Effector CD8-positive, alpha-beta T cell (primary cell): ENCODE measurements around the gene SLX9.

Experiments used
- DNase-seq: peaks from one replicate; lab custom pipeline; 2025; lab: John Stamatoyannopoulos, UW

SLX9 gene

DNA sequence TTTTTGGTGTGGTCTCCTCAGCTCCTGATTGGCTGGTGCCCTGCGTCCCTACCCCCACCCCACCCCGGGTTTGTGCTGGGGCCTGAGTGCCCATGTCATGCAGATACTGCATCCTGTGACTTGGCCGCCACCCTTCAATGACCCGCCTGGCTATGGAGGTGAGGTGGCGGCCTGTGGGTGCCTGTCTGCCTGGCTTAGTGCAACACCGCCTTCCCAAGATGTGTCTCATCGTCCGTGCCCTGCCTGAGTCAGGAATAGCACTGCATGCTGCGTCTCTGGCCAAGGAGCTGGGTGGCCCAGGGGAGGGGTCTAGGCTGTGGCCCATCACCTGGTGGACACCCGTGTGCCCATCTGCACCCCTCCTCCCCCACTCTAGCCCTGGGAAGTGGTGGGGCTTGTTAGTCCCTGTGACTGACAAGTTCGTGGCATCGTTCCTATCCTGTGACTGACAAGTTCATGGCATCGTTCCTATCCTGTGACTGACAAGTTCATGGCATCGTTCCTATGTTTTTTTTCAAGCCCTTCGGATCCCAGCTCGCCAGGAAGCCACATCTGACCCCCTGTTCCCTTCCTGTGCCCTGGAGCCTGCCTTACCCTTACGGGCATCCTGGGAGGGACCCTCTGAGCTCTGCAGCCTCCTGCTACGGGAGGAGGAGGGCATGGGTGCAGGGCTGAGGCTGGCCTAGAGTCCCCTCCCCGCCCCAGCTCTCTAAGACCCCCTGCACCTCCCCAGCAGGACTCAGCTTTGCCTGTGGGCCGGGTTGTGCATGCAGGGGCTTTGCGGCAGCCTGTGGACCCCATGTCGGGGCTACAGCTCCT lies 7.5 kb downstream of the SLX9 start:
- DNase-seq = no peak

DNA sequence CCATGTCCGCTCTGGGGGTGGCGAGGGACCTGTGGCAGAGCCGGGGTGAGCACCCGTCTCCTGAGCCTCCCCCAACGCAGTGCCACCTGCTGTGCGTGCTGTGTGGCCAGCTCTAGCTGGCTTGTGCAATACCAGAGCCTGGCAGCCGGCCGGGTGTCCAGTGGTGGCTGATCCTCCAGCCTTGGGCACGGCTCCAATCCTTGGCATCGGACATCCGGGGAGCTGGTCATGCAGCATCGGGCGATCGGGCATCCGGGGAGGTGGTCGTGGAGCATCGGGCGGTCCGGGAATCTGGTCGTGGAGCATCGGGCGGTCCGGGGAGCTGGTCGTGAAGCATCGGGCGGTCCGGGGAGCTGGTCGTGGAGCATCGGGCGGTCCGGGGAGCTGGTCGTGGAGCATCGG lies 8.1 kb downstream of the SLX9 start:
- DNase-seq = no peak

DNA sequence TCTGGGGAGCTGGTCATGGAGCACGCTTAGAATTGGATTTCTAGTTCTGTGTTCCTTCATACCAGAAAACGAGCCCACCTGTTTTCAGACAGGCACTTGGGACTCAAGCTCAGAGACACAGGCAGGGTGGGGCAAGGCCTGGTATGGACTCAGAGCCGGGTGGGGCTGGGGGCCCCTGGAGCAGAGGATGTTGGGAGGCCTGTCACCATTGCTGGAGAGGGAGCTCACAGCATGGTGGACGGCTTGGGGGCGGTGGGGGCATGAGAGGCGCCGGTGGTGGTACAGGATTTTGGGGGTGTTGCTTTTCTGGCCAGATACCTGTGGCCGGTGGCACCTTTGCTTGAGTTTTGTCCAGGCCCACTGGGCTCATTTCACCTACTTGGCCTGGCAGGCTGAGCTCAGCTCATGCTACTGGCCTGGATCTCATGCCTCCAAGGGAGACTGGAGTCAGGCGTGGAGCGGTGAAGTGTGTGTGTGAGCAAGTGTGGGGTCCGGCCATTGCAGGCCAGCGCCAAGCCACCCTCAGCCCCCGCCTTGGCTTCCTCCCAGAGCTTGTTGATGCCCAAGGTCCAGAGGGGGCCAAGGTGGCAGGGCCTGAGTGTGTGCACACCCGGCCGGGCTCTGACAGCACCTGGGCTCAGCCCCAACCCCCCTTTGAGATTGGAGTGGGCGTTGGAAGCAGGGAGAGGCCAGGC lies 8.7 kb downstream of the SLX9 start:
- no peak for DNase-seq

DNA sequence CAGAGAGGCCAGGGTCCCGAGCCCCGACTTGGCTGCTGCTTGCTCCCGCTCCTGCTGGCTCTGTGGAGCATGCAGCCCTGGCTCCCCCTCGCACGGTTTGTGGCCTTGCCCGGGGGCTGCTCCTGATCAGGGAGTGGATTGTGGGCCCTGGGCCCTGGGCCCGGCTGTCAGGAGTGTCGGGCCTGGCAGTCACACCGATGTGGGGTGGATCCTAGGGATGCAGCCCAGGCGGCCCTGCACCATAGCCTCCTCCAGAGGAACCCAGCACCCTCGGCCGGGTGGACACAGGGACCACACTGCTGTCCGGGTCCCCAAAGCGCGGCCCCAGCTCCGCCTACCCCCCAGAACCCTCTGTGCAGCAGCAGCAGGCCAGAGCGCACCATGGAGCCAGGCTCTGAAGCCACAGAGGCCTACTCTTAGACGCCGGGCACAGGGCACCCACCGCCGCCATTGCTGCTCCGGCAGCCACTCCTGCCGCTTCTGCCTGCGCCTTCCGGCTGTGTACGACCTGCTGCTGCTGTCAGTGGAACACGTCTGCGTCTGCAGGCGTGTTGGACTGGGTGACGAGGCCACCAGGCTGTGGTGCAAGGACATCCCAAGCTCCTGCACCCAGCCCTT lies 9.4 kb downstream of the SLX9 start:
- DNase-seq = no peak

DNA sequence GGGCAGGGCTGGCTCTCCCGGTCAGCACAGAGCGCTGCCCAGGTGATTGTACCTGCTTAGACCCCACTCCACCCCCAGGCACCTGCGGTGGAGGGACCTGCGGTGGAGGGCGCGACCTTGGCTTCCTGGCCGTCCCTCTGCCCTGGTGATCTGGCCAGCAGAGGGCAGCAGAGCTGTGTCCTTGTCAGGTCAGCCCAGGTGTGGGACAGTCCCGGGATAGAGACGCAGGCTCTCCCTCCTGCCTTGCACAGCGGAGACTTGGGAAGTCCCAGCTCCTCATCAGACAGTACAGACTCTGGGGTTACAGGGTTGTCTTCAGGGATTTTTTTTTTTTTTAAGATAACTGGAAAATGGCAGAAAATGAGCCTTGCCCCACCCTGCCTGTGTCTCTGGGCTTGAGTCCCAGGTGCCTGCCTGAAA lies 10.0 kb downstream of the SLX9 start:
- DNase-seq = peak; percentile 76

DNA sequence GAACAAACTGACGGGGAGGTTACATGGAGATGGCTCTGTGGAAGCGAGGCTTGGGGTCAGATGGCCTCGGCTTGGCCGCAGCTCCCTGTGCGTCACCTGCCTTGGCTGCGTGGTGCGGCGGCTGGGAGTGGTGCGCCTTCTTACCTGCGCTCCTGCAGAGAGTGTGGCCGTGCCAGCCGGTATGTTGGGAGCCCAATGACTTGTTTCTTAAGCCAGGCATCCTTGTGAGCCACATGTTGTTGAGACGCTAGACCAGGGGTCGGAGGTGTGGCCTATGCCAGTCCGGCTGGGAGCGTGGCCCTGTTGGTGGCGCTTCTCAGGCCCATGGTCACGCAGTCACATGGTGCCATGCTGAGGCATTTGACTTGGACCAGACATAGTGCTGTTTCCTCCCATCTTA lies 10.5 kb downstream of the SLX9 start:
- DNase-seq = no peak

DNA sequence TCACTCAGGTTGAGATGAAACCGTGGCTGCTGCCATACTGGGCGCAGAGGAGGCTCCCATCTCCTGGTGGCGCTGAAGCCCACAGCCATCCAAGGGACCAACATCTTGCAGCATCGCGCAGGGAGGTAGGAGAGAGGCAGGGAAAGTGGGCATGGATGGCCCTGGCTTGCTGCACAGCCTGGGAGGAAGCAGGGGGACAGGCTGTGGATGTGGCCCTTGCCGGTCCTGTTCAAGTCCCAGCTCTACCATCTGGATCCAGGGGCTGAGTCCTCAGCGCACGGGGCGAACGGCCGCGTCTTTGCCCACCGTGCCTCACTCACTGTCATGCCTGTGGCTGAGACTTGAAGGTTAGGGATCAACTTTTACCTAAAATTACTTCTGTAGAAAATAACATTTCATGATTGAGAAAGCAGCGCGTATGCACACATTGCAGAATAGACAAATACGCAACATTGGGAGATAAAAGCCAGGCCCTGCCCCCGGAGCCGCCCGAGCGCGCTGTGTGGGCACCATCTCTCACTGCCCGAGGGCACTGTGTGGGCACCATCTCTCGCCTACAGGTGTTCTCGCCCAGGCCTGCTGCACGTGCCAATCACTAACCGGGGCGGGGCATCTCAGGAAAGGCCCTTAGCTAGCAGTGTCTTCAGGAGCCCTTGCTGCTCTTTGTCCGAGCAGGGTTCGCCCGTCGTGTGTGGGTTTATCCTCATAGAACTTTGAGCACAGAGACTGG lies 11.5 kb downstream of the SLX9 start:
- DNase-seq = no peak

DNA sequence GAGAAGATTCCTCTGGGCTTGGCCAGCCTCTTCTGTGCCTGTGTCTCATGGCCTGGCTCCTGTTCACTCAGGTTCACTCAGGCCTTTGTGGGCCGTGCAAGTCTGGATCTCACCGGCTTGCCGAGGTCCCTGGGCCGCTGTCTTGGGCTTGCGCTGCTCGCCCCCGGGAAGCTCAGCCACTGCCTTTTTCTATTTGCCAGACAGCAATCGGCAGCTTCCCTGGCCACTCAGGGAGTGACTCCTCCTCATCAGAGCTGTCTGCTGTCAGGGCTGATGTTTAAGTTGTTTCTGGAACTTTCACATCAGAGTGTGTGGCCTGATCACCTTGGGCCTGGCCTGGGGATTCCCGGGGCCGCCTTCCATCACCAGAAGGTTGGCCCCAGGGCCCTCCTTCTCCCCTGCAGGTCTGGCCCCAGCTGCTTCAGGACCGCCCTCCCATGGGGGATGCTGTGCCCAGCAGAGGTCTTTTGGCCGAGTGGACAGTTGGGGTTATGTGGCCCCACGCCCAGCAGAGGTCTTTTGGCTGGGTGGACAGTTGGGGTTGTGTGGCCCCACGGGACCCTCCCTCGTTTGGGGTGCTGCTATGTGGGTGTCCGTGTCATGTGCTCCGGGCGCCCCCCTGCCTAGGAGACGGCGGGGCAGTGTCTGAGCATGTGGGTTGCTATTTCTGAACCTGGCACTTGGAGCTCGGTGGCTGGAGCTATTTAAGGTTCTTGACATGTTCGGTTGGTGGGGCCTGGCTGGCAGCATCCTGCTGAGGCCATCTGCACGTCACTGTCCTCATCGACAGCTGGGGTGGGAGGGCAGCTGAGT lies 12.5 kb downstream of the SLX9 start:
- no peak for DNase-seq

DNA sequence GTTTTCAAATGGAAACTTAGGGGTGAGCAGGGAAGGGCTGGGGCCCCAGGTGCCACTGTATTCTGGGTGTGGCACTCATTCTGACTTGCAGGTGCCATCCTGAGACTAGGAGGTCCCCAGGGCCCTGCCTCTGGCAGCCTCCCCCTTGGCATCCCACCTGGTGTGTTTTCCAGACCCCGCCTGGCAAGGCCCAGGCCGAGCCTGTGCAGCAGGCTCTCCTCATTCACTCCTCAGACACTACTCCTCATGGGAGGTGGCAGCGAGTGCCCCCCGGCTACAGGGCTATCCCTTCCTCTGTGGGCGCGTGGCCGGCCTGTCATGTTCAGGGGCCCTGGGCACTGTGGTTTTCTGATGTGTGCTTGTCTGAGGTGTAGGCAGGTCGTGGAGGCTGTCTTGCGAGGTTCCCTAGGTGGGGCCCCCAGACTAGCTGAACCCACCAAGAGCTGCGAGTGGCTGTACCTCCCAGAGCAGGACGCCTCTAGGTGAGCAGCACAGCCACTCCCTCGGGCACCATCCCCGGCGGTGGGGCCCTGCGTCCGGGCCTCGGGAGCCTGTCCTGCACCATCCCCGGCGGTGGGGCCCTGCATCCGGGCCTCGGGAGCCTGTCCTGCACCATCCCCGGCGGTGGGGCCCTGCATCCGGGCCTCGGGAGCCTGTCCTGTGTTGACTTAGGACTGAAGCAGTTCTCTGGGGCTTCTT lies 13.2 kb downstream of the SLX9 start:
- no peak for DNase-seq

DNA sequence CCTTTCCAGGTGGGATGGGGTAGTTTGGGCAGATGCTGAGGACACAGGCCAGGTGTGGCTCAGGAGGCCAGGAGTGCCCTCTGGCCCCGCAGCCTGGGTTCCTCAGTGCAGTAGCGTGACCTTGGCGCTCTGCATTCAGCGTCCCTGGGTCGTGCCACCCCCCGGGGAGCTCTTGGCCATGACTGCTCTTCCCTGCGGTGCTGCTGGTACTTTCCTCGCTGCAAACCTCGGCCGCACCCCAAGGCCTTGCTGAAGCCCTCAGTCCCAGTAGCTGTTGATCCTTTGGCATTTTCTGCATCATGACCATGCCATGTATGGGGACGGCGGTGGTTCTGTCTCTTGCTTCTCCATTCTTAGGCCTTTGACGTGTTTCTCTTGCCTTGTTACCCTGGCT lies 13.8 kb downstream of the SLX9 start:
- no peak for DNase-seq

DNA sequence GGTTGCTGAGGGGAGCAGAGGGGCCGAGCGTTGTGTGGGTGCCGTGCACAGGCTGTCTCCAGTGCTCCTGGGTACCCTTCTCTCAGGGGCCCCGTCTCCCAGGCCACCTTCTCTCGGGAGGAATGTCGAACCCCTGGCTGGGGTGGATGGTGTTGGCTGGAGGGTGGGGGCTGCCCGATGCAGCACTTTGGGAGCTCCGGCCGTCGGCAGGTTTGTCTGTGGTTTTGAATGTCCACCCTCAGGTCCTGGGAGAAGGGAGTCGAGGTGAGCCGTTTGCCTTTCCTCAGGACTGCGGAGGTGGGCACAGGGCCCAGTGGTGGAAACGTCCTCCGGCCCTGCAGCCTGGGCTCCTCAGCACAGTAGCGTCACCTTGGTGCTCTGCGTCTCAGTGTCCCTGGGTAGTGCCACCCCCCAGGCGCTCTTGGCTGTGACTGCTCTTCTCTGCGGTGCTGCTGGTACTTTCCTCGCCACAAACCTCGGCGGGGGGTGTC lies 14.5 kb downstream of the SLX9 start:
- DNase-seq = no peak

DNA sequence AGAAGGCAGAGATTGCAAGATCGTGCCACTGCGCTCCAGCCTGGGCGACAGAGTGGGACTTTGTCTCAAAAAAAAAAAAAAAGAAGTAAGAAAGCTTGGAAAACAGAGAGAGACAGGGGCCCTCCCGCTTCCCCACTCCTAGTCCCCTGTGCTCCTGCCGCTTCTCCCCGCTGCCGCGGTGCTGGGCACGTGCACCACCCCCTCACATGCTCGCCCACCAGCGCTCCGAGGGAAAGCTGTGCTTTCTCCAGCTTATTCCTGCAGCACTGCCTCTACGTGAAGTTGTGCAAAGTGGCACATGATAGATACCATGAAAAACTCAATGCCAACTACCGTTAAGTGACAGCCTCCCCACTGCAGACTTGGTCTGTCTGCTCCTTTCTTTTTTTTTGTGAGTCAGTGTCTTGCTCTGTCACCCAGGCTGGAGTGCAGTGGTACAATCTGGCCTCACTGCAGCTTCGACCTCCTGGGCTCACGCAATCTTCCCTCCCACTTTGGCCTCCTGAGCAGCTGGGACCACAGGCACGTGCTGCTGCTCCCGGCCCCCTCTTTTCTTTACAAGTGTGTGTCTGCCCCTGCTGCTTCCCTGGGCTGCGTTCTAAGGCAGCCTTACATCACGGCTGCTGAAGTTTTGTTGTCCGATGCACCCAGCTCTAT lies 15.4 kb downstream of the SLX9 start:
- DNase-seq = no peak

DNA sequence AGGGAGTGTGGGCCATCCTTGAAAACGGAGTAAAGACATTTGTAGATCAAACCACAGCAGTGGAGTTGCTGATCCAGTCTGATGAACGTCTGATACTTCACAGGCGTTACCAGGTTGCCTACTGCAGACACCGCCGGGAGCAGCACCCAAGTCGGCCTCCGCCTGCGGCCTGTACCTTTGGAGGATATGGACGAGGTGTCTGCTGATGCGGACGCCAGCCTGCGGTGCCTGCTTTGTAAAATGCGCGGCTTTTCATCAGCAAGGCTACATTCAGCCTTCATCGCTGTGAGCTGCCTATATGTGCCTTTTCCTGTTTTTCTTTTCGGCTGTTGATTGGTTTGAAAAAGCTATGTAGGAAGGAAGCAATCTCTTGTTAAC lies 16.0 kb downstream of the SLX9 start:
- no peak for DNase-seq

DNA sequence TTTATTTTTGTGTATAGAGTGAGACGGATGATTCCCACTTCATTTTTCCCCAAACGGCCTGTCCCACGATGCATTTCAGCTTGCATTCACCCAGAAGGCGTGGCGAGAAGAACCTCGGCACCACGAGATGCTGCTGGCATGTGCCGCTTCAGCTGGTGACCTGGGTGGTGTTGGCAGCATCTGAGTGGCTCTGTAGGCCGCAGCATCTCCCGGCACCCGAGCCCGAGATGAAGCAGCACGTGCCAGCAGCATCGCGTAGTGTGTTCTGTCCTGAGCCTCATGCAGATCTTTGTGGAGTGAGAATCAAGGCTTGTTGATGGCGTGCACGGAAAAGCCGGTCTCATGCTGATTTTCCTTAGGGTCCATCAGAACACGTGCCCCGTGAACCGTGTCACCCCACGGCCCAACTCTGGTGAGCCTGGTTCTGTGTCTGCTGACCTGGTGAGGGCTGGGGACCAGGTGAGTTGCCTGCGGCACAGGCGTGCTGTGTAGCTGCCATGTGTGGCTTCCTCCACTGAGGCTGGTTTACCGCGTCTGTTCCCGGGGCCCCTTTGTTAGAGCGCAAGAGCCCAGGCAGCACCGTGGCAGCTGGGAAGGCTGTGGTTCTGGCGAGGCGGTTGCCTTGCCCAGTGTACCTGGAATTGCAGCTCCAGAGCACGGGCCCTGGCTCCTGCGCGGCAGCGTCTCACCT lies 16.7 kb downstream of the SLX9 start:
- DNase-seq = no peak

DNA sequence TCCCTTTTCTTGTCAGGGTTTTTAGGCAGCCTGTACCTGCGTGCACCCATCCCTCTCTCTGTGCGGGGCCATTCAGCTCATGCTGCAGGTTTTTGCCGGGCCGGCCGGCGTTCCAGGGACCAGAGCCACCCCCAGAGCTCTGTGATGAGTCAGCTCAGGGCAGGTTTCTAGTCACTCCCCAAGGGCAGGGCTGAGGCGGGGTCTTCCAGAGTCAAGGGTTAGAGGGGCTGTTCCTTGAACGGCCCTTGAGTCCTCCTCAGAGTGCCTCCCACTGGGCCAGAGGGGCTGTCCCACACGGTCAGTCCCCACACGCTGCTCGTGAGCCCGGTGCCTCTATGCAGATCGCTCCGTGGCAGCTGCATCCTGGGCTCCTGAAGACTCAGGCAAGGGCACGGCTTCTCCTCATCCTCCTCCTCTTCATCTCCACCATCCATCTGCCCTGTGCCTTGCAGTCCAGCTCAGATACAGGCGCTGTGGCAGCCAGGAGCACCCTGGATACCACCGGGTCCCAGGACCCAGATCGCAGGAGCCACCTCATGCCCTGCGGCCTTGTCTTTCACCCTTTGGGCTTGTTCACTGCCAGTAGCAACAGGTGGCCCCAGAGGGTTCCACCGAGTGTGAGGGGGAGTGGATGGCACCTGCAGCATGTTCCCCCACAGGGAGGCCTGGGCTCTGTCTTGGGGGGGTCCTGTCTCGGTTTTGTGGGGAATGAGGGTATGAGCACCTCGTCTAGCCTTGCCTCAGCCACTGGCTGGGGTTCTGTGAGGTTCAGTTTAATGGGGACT lies 17.4 kb downstream of the SLX9 start:
- no peak for DNase-seq

DNA sequence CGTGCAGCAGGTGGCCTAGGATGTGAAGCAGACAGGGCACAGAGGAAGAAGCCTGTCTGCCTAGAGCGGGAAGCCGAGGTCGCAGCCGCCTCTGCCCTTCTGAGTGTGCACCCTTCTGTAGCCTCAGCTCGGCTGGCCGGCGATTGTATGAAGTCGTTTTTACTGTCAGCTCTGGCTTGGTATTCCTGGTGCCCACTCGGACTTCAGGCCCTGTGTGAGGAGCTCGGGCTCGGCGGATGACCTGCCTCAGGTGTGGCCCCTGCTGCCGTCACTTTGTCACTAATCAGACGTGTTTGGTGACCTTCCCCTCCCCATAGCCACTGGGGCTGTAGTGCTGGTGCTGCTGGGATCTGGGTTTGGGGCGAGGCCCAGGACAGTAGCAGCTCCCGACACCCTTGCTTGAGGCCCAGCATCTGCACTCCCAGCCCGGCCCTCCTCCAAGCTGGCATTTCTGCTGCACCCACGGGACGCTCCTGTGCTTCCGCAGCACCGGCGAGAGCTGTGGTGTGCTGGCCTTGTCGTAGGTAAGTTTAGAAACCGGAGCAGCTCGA lies 18.1 kb downstream of the SLX9 start:
- no peak for DNase-seq

DNA sequence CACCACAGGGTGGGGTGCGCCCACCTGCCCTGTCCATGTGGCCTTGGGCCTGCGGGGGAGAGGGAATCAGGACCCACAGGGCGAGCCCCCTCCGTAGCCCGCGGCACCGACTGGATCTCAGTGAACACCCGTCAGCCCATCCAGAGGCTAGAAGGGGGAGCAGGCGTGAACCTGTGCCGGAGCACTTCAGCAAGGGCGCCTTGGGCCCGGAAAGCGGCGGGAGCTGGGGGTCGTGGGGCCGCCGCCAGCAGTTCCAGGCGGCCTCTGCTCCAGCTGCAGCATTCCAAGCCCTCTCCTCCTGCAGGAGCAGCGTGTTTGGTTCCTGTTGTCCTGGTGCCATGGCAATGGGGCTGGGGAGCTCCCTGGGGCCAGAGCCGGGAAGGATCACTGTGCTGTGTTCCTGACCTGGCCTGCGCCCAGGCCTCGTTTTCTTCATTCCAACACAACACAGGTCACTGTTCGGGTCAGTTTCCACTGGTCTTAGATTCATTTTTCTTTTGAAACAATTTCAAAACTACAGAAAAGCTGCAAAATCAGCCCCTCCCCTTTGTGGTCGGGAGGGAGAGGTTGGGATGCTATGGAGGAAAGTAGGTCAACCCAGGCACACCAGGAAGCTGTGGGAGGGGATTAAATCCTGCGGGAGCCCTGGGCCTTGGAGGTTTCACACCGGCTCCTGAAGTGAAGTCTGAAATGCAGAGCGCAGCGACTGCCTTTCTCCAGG lies 18.8 kb downstream of the SLX9 start:
- DNase-seq = no peak
